NOMO-1 treated with DMSO at 0.1 percent for 48 hours (cell line): ENCODE results near the gene DAZAP1.

Experiments
- DNase-seq: peaks from one replicate; lab custom pipeline; 2025; ENCODE audit not compliant: unreplicated experiment; lab: John Stamatoyannopoulos, UW

DAZAP1 gene

DNA sequence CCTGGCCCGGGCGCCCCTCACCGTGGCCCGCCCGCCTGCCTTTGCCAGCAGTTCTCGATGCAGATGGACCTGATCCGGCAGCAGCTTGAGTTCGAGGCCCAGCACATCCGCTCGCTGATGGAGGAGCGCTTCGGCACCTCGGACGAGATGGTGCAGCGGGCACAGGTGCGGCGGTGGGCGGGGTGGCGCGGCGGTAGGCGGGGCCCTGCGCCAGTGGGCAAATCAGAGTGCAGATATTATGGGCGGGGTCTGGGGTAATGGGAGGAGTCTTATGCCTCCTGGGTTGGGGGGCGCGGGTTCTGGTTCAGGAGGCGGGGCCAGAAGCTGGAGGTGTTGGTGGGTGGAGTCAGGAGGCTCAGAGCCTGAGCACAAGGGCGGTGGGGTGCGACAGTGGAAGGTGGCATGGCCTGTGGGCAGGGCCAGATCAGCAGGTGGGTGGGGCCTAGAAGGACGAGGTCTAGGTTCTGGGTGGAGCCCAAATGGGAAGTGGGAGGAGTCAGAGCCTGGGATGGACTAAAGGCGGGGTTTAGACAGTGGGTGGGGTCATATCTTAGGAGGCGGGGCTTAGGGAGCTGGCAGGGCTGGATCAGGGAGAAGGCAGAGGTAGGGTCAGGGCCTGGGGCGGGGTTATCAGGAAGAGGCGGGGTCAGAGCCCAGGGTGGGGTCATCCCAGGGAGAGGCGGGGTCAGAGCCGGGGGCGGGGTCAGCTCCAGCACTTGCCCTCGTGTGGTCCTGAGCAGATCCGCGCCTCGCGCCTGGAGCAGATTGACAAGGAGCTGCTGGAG, 48.1 kb downstream of the DAZAP1 start:
- no peak for DNase-seq

DNA sequence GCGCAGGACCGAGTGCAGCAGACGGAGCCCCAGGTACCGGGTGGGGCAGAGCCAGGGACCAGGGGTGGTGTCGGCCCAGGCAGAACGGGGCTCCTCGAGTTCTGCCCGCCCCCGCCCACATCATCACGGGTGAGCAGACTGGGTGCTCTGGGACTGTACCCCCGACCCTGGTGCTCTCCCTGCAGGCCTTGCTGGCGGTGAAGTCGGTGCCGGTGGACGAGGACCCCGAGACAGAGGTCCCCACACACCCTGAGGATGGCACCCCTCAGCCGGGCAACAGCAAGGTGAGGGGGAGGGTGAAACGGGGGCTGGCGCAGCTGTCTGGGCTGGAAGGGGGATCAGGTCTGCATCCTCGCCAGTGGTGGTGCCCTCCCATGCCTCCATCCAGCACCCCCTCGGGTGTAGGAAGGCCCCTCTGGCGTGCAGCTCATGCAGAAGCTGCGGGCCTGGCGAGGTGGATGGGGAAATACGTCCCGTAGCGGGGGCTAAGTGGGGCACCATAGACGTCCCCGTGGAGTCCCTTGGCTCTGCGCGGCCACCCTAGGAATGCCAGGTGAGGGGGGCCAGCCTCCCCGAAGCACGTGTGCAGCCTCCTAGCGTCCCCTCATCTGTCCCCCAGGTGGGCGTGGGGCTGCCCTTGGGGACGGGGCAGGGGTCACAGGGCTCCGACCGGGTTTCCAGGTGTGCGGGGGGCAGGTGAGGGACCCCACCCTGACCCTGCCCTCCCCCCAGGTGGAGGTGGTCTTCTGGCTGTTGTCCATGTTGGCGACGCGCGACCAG, 48.9 kb downstream of the DAZAP1 start:
- no peak for DNase-seq

DNA sequence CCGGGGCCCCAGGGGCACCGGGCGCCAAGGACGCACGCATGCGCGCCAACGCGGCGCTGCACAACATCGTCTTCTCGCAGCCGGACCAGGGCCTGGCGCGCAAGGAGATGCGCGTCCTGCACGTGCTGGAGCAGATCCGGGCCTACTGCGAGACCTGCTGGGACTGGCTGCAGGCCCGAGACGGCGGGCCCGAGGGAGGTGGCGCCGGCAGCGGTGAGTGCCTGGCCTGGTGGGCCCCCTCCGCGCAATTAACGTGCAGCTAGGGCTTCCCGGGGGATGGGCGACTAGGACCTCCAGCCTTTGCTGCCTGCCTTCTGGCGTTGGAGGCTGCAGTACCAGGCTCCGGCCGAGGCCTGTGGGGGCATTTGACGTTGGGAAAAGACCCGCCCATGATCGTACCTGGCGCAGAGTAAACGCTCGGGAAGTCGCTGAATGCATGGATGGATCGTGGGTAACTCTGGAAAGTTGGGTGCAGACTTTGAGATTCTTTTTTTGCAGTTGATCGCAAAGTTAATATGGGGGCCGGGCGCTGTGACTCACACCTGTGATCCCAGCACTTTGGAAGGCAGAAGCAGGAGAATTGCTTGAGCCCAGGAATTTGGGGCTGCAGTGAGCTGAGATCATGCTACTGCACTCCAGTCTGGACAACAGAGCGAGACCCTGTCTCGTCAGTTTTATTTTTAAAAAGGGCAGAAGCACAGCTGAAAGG, 49.8 kb downstream of the DAZAP1 start:
- no peak for DNase-seq

DNA sequence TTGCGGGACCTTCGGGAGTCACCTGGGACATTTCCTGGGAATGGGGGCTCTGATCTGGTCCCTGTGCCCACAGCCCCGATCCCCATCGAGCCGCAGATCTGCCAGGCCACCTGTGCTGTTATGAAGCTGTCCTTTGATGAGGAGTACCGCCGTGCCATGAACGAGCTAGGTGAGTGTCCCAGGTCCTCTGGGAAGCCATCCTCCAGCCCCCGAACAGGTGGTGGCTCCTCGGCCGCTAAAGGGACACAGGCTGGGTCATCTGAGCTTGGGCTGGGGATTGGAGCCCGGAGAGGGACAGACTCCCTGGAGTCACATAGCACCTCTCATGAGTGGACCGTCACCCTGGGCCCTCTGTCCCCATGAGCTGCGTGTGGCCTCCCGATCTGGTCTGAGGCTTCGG, 50.5 kb downstream of the DAZAP1 start:
- no peak for DNase-seq

DNA sequence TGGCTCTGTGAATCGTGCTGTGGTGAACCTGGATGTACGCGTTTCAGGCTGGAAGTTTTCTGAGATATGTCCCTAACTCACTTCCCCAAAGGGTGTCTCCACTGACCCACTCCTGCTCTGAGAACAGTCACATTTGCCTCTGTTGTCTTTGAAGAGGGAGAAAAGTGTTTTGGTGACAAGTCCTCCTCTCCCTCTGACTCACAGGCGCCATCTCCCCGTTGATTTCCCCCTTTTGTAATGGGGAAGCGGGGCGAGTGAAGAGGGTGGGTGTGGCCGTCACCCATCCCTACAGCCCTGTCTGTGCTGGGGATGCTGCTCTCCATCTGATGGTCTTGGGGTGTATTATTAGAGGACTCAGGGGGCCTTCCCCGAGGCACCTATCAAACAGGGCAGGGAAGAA, 52.1 kb downstream of the DAZAP1 start:
- peak; percentile 33 for DNase-seq

DNA sequence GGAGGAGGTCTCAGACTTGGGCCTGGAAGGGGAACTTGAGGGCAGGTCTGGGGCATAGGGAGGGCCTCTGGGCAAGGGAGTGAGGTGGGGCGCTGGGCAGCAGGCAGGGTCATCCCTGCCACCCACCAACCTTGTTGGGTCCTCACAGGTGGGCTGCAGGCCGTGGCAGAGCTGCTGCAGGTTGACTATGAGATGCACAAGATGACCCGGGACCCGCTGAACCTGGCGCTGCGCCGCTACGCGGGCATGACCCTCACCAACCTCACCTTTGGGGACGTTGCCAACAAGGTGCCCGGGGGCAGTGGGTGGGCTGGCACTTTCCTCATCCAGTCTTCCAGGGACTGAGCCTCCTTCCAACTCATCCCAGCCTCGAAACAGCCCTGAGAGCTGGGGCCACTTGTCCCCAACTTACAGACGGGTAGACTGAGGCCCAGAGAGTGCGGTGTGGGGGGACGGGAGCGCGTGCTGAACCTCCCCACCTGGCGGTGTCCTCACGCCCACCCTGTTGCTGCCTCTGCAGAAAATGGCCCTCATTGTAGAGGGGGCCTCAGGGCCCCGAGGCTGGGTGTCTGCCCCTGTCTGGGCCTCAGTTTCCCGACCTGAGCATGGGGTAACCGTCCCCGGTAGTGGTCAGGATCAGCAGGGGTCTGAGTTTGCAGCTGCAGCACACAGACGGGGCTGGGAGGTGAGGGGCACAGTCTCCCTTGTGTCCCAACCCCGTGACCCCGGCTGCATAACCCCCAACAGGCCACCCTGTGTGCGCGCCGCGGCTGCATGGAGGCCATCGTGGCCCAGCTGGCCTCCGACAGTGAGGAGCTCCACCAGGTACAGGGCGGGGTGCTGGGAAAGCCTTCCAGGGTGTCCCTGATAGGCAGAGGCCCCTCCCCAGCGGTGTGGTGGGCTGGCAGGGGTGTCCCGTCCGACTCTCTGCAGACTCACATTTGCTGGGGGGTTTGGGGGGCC, 52.9 kb downstream of the DAZAP1 start:
- DNase-seq: no peak

DNA sequence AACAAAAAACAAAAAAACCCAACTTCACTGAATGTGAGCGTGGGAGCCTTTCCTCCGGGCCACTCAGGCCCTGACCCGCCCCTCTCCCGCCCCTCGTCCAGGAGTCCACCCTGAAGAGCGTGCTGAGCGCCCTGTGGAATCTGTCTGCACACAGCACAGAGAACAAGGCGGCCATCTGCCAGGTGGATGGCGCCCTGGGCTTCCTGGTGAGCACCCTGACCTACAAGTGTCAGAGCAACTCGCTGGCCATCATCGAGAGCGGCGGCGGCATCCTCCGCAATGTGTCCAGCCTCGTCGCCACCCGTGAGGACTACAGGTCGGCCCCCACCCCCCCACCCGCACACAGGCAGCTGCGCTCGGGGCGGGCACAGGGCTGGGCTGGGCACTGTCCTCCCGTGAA, 54.5 kb downstream of the DAZAP1 start:
- no peak for DNase-seq

DNA sequence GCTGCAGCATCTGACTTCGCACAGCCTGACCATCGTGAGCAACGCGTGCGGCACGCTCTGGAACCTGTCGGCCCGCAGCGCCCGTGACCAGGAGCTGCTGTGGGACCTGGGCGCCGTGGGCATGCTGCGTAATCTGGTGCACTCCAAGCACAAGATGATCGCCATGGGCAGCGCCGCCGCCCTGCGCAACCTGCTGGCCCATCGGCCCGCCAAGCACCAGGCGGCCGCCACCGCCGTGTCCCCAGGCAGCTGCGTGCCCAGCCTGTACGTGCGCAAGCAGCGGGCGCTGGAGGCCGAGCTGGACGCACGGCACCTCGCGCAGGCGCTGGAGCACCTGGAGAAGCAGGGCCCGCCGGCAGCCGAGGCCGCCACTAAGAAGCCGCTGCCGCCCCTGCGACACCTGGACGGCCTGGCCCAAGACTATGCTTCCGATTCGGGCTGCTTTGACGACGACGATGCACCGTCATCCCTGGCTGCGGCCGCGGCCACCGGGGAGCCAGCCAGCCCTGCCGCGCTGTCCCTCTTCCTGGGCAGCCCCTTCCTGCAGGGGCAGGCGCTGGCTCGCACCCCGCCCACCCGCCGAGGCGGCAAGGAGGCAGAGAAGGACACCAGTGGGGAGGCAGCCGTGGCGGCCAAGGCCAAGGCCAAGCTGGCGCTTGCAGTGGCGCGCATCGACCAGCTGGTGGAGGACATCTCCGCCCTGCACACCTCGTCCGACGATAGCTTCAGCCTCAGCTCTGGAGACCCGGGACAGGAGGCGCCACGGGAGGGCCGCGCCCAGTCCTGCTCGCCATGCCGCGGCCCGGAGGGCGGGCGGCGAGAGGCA, 58.0 kb downstream of the DAZAP1 start:
- no peak for DNase-seq

DNA sequence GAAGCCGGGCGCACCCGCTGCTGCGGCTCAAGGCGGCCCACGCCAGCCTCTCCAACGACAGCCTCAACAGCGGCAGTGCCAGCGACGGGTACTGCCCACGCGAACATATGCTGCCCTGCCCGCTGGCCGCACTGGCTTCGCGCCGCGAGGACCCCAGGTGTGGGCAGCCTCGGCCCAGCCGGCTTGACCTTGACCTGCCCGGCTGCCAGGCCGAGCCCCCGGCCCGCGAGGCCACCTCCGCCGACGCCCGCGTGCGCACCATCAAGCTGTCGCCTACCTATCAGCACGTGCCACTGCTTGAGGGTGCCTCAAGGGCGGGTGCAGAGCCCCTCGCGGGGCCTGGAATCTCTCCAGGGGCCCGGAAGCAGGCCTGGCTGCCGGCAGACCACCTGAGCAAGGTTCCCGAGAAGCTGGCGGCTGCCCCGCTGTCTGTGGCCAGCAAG, 58.7 kb downstream of the DAZAP1 start:
- no peak for DNase-seq

DNA sequence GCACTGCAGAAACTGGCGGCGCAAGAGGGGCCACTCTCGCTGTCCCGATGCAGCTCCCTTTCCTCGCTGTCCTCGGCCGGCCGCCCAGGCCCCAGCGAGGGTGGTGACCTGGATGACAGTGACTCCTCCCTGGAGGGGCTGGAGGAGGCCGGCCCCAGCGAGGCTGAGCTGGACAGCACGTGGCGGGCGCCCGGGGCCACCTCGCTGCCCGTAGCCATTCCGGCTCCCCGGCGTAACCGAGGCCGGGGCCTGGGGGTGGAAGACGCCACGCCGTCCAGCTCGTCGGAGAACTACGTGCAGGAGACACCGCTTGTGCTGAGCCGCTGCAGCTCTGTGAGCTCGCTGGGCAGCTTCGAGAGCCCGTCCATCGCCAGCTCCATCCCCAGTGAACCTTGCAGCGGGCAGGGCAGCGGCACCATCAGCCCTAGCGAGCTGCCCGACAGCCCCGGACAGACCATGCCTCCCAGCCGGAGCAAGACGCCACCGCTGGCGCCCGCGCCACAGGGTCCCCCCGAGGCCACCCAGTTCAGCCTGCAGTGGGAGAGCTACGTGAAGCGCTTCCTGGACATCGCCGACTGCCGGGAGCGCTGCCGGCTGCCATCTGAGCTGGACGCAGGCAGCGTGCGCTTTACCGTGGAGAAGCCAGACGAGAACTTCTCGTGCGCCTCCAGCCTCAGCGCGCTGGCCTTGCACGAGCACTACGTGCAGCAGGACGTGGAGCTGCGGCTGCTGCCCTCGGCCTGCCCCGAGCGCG, 59.3 kb downstream of the DAZAP1 start:
- DNase-seq: no peak

DNA sequence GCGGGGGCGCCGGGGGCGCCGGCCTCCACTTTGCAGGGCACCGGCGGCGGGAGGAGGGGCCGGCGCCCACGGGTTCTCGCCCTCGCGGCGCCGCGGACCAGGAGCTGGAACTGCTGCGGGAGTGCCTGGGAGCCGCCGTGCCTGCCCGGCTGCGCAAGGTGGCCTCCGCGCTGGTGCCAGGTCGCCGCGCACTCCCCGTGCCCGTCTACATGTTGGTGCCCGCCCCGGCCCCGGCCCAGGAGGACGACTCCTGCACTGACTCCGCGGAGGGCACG, 59.8 kb downstream of the DAZAP1 start:
- no peak for DNase-seq

DNA sequence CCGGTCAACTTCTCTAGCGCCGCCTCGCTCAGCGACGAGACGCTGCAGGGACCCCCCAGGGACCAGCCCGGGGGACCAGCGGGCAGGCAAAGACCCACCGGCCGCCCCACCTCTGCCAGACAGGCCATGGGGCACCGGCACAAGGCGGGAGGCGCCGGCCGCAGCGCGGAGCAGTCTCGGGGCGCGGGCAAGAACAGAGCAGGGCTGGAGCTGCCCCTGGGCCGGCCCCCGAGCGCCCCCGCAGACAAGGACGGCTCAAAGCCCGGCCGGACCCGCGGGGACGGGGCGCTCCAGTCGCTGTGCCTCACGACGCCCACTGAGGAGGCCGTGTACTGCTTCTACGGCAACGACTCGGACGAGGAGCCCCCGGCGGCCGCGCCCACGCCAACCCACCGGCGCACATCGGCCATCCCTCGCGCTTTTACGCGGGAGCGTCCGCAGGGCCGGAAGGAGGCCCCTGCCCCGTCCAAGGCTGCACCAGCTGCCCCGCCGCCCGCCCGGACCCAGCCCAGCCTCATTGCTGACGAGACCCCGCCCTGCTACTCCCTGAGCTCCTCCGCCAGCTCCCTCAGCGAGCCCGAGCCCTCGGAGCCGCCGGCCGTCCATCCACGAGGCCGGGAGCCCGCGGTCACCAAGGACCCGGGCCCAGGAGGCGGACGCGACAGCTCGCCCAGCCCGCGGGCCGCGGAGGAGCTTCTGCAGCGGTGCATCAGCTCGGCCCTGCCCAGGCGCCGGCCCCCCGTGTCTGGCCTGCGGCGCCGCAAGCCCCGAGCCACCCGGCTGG, 60.3 kb downstream of the DAZAP1 start:
- DNase-seq: no peak

DNA sequence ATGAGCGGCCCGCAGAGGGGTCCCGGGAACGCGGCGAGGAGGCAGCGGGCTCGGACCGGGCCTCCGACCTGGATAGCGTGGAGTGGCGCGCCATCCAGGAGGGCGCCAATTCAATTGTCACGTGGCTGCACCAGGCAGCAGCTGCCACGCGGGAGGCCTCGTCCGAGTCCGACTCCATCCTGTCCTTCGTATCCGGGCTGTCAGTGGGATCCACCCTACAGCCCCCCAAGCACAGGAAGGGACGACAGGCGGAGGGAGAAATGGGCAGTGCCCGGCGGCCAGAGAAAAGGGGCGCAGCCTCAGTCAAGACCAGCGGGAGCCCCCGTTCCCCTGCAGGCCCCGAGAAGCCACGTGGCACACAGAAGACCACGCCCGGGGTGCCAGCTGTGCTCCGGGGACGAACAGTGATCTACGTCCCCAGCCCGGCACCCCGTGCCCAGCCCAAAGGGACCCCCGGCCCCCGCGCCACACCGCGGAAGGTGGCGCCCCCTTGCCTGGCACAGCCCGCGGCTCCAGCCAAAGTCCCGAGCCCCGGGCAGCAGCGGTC, 61.0 kb downstream of the DAZAP1 start:
- DNase-seq: no peak

DNA sequence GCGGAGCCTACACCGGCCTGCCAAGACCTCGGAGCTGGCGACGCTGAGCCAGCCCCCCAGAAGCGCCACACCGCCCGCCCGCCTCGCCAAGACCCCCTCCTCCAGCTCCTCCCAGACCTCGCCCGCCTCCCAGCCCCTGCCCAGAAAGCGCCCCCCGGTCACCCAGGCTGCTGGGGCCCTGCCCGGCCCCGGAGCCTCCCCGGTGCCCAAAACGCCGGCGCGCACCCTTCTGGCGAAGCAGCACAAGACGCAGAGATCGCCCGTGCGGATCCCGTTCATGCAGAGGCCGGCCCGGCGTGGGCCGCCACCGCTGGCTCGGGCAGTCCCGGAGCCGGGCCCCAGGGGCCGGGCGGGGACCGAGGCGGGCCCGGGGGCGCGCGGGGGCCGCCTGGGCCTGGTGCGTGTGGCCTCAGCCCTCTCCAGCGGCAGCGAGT, 61.5 kb downstream of the DAZAP1 start:
- DNase-seq: no peak

DNA sequence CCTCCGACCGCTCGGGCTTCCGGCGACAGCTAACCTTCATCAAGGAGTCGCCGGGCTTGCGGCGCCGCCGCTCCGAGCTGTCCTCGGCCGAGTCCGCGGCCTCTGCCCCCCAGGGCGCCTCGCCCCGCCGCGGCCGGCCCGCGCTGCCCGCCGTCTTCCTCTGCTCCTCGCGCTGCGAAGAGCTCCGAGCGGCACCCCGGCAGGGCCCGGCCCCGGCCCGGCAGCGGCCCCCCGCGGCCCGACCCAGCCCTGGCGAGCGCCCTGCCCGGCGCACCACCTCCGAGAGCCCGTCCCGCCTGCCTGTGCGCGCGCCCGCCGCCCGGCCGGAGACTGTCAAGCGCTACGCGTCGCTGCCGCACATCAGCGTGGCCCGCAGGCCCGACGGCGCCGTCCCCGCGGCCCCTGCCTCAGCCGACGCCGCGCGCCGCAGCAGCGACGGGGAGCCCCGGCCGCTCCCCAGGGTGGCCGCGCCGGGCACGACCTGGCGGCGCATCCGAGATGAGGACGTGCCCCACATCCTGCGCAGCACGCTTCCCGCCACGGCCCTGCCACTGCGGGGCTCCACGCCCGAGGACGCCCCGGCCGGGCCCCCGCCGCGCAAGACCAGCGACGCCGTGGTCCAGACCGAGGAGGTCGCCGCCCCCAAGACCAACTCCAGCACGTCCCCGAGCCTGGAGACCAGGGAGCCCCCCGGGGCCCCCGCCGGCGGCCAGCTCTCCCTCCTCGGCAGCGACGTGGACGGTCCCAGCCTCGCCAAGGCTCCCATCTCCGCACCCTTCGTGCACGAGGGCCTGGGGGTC, 62.1 kb downstream of the DAZAP1 start:
- DNase-seq: no peak

DNA sequence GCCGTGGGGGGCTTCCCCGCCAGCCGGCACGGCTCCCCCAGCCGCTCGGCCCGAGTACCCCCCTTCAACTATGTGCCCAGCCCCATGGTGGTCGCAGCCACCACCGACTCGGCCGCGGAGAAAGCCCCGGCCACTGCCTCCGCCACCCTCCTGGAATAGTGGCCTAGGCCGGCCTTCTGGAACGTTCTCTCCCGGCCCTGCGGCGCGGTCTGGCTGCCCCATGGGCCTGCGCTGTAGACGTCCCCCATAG, 62.6 kb downstream of the DAZAP1 start:
- DNase-seq: no peak

DNA sequence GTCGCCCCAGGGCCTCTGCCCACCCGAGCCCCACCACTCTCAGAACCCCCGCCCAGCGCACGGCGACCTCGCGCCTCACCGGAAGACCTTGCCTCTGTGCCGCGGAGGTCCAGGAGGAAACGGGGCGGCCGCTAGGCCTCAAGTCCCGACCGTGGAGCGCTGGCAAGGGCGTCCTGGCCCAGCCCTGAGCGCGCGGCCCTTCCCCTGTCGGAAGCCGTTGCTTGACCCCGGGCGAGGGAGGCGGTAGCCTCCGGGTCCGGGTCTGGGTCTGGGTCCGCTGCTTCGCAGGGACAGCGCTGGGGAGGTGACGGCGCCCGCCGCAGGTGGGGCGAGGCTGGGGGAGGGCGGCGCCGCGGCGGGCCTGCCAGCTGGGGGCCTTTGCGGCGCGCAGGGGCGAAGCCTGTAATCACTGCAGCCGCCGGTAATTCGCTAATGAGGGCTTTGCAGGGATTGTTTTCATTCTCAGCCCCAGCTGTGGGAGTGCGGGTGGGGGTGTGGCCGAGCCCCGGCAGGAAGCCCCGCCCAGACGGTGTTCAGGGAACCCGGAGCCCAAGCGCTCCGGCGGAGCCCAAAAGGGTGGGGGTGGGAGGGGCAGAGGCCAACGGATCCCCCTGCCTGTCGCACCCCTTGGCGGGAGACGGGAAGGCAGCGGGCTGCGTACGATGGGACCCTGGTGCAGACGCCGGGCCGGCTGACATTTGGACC, 63.1 kb downstream of the DAZAP1 start:
- DNase-seq: no peak
